Stomach (tissue), 9 donors: ENCODE measurements around the gene USP54. TPM values are rescaled to one million over a fixed set of nuclear protein-coding genes. Genes with fewer than 3 reads are reported as not detected.

Experiments
- DNase-seq, 2 donors: peaks; one replicate each; pipeline versions ENCODE4 v3.0.0 to v3.0.0-alpha.2; 2013 to 2019
- H3K27ac ChIP-seq, 5 donors: fragments of 200-600 bp in 4 of 5; sonication (generic) in 4 of 5; one replicate each; pipeline ENCODE4 v1.5.1; 2013 to 2019; ENCODE audit warnings: mild to moderate bottlenecking in 1 of 5, moderate library complexity in 1 of 5
- H3K27me3 ChIP-seq, 3 donors: fragments of 200-600 bp; sonication (generic); one replicate each; pipeline ENCODE4 v1.5.1; 2017 to 2019; ENCODE audit warnings: mixed run types in 1 of 3
- H3K36me3 ChIP-seq, 4 donors: fragments of 200-600 bp; sonication (generic); 1 replicate in 3 of 4; 2 replicates in 1 of 4; pipeline ENCODE4 v1.5.1; 2016 to 2019
- H3K4me1 ChIP-seq, 4 donors: fragments of 200-600 bp; sonication (generic); one replicate each; pipeline ENCODE4 v1.5.1; 2016 to 2019
- H3K4me3 ChIP-seq, 4 donors: fragments of 200-600 bp; sonication (generic) in 3 of 4; one replicate each; pipeline ENCODE4 v1.5.1; 2016 to 2019; ENCODE audit warnings: mild to moderate bottlenecking in 1 of 4
- H3K9me3 ChIP-seq, 4 donors: fragments of 200-600 bp; sonication (generic); one replicate each; pipeline ENCODE4 v1.5.1; 2016 to 2019
- EP300 ChIP-seq: sonication (generic); formaldehyde crosslinking; IDR thresholded peaks from one replicate; pipeline ENCODE4 v1.6.1; 2017; ENCODE audit warnings: antibody characterized with exemption
- POLR2A ChIP-seq, 4 donors: fragments of 450-650 bp; IDR thresholded peaks; one replicate each; pipeline ENCODE4 v1.6.1; 2016; ENCODE audit warnings: antibody characterized with exemption in 4 of 4, control low read depth in 2 of 4, mild to moderate bottlenecking in 1 of 4, moderate library complexity in 1 of 4
- POLR2AphosphoS5 ChIP-seq, 3 donors: sonication (generic); formaldehyde crosslinking; IDR thresholded peaks; one replicate each; pipeline ENCODE4 v1.6.1; 2016; ENCODE audit warnings: antibody characterized with exemption in 3 of 3
- WGBS, 5 donors: extraction: QIAGEN DNeasy Blood & Tissue Kit in 3 of 5; methylation state at CpG; one replicate each; pipeline versions ENCODE4 v1.1.5 to v1.1.7; 2013 to 2018; 5-methylcytosine and 5-hydroxymethylcytosine counted together
- intact Hi-C: fragments of 100-400 bp; cut with DNase I; formaldehyde crosslinking; loops from one replicate; pipeline ENCODE4 v1.15.1; 2023; ENCODE audit warnings: low total_unique reads
- polyA plus RNA-seq, 3 donors: library from polyadenylated mRNA; stranded (reverse); fragments of 200-250 nt; gene quantifications; one replicate each; pipeline ENCODE4 v1.2.3, GENCODE V29; 2013
- total RNA-seq, 5 donors: library from RNA; depleted of rRNA; stranded (reverse); fragments of >200 nt; gene quantifications; one replicate each; pipeline versions ENCODE4 v1.1.0 to v1.2.3, GENCODE V29; 2014 to 2016
- TF ChIP-seq, protein P1 (sequence below), 7 experiments: fragments of 450-650 bp in 4 of 7; fragments of 200-600 bp in 3 of 7; sonication (generic) in 3 of 7; IDR thresholded peaks; one replicate each; pipeline ENCODE4 v1.5.1; 2016 to 2019; ENCODE audit warnings: antibody characterized with exemption in 7 of 7, control low read depth in 2 of 7, mild to moderate bottlenecking in 1 of 7
- donor health status: healthy with polysubstance abuse.
- donor health status: Bipolar disorder and iron deficiency.
- donor health status: healthy.

USP54 gene
- total and polyA plus RNA-seq, 8 donors: 7.3 to 369 (median 69.4) TPM

DNA sequence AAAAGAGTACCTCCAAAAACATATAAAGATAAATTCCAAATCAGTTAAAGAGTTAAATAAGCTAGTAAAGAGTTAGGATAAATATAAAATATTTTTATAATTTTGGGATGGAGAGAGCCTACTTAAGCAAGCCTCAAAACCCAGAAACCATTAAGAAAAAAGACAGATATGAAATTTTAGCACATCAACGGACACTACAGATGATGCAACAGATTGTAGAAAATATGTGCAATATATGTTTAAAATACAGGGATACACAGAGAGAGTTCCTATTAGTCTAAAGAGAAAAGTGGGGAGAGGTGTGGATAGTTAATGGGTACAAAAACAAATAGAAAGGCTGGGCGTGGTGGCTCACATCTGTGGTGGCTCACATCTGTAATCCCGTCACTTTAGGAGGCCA, 23.6 kb upstream of the USP54 start:
- no peak for DNase-seq
- H3K27me3 ChIP-seq: no peaks in the 10 kb centered on the region
- H3K4me1 ChIP-seq: no peaks in the 10 kb centered on the region
- H3K27ac ChIP-seq: no peak overlapping the region
- H3K9me3 ChIP-seq: no peaks in the 10 kb centered on the region
- H3K4me3 ChIP-seq: no peak overlapping the region
- H3K36me3 ChIP-seq: peaks cover 0 to 7% (median 0%) of the 10 kb centered on the region in 4 donors
- intact Hi-C loops: no loop called here
- TF ChIP-seq, protein P1, sequence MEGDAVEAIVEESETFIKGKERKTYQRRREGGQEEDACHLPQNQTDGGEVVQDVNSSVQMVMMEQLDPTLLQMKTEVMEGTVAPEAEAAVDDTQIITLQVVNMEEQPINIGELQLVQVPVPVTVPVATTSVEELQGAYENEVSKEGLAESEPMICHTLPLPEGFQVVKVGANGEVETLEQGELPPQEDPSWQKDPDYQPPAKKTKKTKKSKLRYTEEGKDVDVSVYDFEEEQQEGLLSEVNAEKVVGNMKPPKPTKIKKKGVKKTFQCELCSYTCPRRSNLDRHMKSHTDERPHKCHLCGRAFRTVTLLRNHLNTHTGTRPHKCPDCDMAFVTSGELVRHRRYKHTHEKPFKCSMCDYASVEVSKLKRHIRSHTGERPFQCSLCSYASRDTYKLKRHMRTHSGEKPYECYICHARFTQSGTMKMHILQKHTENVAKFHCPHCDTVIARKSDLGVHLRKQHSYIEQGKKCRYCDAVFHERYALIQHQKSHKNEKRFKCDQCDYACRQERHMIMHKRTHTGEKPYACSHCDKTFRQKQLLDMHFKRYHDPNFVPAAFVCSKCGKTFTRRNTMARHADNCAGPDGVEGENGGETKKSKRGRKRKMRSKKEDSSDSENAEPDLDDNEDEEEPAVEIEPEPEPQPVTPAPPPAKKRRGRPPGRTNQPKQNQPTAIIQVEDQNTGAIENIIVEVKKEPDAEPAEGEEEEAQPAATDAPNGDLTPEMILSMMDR (IDR thresholded peaks at IDR 0.05): no peak
- WGBS, 5 donors: 81 to 91% (median 86%) methylated on average over 3 of the region's 3 CpGs

GRCh38 chr10:73609116-73609515, 18.0 kb upstream of the USP54 start:
- intact Hi-C loops: no loop called here
- H3K36me3 ChIP-seq: peaks cover 0 to 7% (median 0%) of the 10 kb centered on the region in 4 donors
- TF ChIP-seq POLR2AphosphoS5 (IDR thresholded peaks at IDR 0.05) (no peak), POLR2A (IDR thresholded peaks at IDR 0.05) (no peak), EP300 (no peak)
- TF ChIP-seq, protein P1 (IDR thresholded peaks at IDR 0.05): no peak
- no peak overlapping the region for H3K4me3 ChIP-seq
- 84 to 93% (median 91%) methylated on average over 4 of the region's 4 CpGs for WGBS, 5 donors
- H3K27me3 ChIP-seq: no peaks in the 10 kb centered on the region
- DNase-seq: no peak
- H3K27ac ChIP-seq: no peak overlapping the region
- H3K9me3 ChIP-seq: no peaks in the 10 kb centered on the region
- no peaks in the 10 kb centered on the region for H3K4me1 ChIP-seq

DNA sequence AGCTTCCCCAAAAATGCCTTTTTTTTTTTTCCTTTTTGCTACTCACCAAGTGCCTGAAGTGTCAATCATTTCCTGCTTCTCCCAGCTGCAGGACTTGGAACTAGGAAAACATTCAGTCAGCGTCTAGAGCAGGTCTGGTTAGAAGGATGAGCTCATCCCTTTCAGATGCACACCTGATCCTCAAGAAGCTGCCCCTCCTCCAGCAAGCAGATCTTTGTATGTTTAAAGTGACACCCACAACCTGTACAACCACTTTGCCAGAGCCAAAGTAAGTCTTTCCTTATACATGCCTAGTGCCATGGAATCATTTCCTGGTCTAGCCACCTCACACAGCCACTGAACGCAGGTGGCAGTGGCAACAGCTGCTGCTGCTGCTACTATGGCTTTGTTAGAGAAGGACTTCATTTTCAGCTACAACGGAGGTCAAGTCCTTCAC, 10.4 kb upstream of the USP54 start:
- Histone ChIP-seq H3K4me3 (no peak overlapping the region), H3K27ac (peak overlapping the region; percentile 34 to 77 (median 74)), H3K9me3 (no peaks in the 10 kb centered on the region)

DNA sequence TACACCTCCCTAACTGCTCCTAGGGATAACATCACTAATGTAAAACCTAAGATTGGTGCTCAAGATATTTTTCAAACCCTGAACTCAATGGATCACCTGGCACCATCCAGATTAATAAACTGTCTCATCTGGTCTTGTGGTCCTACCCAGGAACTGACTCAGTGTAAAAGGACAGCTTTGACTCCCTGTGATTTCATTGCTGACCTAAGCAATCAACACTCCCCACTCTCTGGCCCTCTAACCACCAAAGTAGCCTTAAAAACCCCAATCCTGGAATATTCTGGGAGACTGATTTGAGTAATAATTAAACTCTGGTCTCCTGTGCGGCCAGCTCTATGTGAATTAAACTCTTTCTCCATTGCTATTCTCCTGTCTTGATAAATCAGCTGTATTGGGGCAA, 6.2 kb upstream of the USP54 start:
- no peak overlapping the region for H3K27ac ChIP-seq
- peaks cover 0 to 15% (median 8%) of the 10 kb centered on the region in 4 donors for H3K4me1 ChIP-seq
- DNase-seq: no peak
- no peaks in the 10 kb centered on the region for H3K36me3 ChIP-seq
- 87 to 100% (median 95%) methylated on average over 1 of the region's 1 CpG for WGBS, 5 donors
- TF ChIP-seq EP300 (no peak), POLR2A (IDR thresholded peaks at IDR 0.05) (no peak), POLR2AphosphoS5 (IDR thresholded peaks at IDR 0.05) (no peak)
- TF ChIP-seq, protein P1 (IDR thresholded peaks at IDR 0.05): no peak
- H3K4me3 ChIP-seq: no peak overlapping the region
- intact Hi-C loops: no loop called here
- H3K9me3 ChIP-seq: no peaks in the 10 kb centered on the region
- no peaks in the 10 kb centered on the region for H3K27me3 ChIP-seq

More for the DNA sequence above, 10.4 kb upstream of the USP54 start:
- intact Hi-C loops: no loop called here
- peaks cover 0 to 15% (median 2%) of the 10 kb centered on the region in 4 donors for H3K4me1 ChIP-seq
- 29 to 51% (median 36%) methylated on average over 3 of the region's 3 CpGs for WGBS, 5 donors
- peak; percentile 68 to 92 for DNase-seq
- no peaks in the 10 kb centered on the region for H3K27me3 ChIP-seq
- H3K36me3 ChIP-seq: no peaks in the 10 kb centered on the region
- TF ChIP-seq POLR2A (IDR thresholded peaks at IDR 0.05) (no peak), EP300 (no peak), POLR2AphosphoS5 (IDR thresholded peaks at IDR 0.05) (peak in 2 of 3 donors; percentile 77 to 81)
- TF ChIP-seq, protein P1 (IDR thresholded peaks at IDR 0.05): no peak
